ENCODE measurements around the gene PRDX4.

- TF ChIP-seq EZH2phosphoT487 (IDR thresholded peaks at IDR 0.05; ENCODE audit: low read depth) (no peak), CTCF (IDR thresholded peaks at IDR 0.05; ENCODE audit: low read depth, low read length) (no peak)
Measured at GRCh38 chrX:23726191-23726590, 58.9 kb downstream of the PRDX4 start.
